ENCODE measurements around the gene LYZL1. TPM values are rescaled to one million over a fixed set of nuclear protein-coding genes. Genes with fewer than 3 reads are reported as not detected.
A peak's percentile ranks its signal among the peaks of the same experiment; 100 is the strongest.

Gene LYZL1
- total RNA-seq, 6 donors from 2014 or later = not detected

- H3K36me3 ChIP-seq = no peaks in the 10 kb centered on the region
- TF ChIP-seq POLR2AphosphoS5 (IDR thresholded peaks at IDR 0.05) = peak in 1 of 2 donors; percentile 17
- TF ChIP-seq POLR2A (IDR thresholded peaks at IDR 0.05) = no peak
- 39 to 44% methylated on average over 8 to 9 of the region's 9 CpGs for WGBS, 2 donors
- ATAC-seq (ENCODE audit: low FRiP score in 2 of 2) (no peak), DNase-seq (no peak)
- no peak overlapping the region for H3K27ac ChIP-seq
- no peaks in the 10 kb centered on the region for H3K9me3 ChIP-seq
- no peaks in the 10 kb centered on the region for H3K27me3 ChIP-seq
- no peaks in the 10 kb centered on the region for H3K4me1 ChIP-seq
- no peak overlapping the region for H3K4me3 ChIP-seq
Observed at GRCh38 chr10:29254123-29255046, 34.5 kb upstream of the LYZL1 start.

- Histone ChIP-seq H3K4me1 (no peaks in the 10 kb centered on the region), H3K9me3 (no peaks in the 10 kb centered on the region), H3K36me3 (no peaks in the 10 kb centered on the region), H3K4me3 (no peak overlapping the region), H3K27me3 (no peaks in the 10 kb centered on the region), H3K27ac (no peak overlapping the region)
- DNase-seq (no peak), ATAC-seq (ENCODE audit: low FRiP score in 2 of 2) (no peak)
- TF ChIP-seq POLR2AphosphoS5 (IDR thresholded peaks at IDR 0.05) (no peak), POLR2A (IDR thresholded peaks at IDR 0.05) (no peak), CTCF (IDR thresholded peaks at IDR 0.05) (no peak), EP300 (IDR thresholded peaks at IDR 0.05) (no peak)
- 64 to 68% methylated on average over 3 of the region's 3 CpGs for WGBS, 2 donors
Observed at GRCh38 chr10:29255104-29255503, 33.8 kb upstream of the LYZL1 start.

- Histone ChIP-seq H3K9me3 (no peaks in the 10 kb centered on the region), H3K27ac (no peak overlapping the region), H3K4me1 (no peaks in the 10 kb centered on the region), H3K4me3 (no peak overlapping the region), H3K36me3 (no peaks in the 10 kb centered on the region), H3K27me3 (no peaks in the 10 kb centered on the region)
- ATAC-seq (ENCODE audit: low FRiP score in 2 of 2) (no peak), DNase-seq (no peak)
- WGBS, 2 donors = 77 to 78% methylated on average over 7 of the region's 7 CpGs
- TF ChIP-seq POLR2A (IDR thresholded peaks at IDR 0.05) (no peak), EP300 (IDR thresholded peaks at IDR 0.05) (no peak), POLR2AphosphoS5 (IDR thresholded peaks at IDR 0.05) (no peak), CTCF (IDR thresholded peaks at IDR 0.05) (no peak)
Observed at GRCh38 chr10:29256019-29256418, 32.9 kb upstream of the LYZL1 start.

GRCh38 chr10:29256586-29256985 is 32.3 kb upstream of the LYZL1 start:
- Histone ChIP-seq H3K27ac (no peak overlapping the region), H3K4me3 (no peak overlapping the region), H3K4me1 (no peaks in the 10 kb centered on the region), H3K27me3 (no peaks in the 10 kb centered on the region), H3K9me3 (no peaks in the 10 kb centered on the region), H3K36me3 (no peaks in the 10 kb centered on the region)
- no peak for TF ChIP-seq POLR2AphosphoS5 (IDR thresholded peaks at IDR 0.05)
- TF ChIP-seq CTCF (IDR thresholded peaks at IDR 0.05) = no peak
- TF ChIP-seq POLR2A (IDR thresholded peaks at IDR 0.05) = no peak
- no peak for TF ChIP-seq EP300 (IDR thresholded peaks at IDR 0.05)
- 52 to 63% methylated on average over 1 of the region's 1 CpG for WGBS, 2 donors
- DNase-seq = no peak
- ATAC-seq (ENCODE audit: low FRiP score in 2 of 2) = no peak

- Histone ChIP-seq H3K27ac (no peak overlapping the region), H3K36me3 (no peaks in the 10 kb centered on the region), H3K4me3 (no peak overlapping the region), H3K4me1 (no peaks in the 10 kb centered on the region), H3K9me3 (no peaks in the 10 kb centered on the region), H3K27me3 (no peaks in the 10 kb centered on the region)
- ATAC-seq (ENCODE audit: low FRiP score in 2 of 2) = peak; percentile 75 to 77
- peak in 1 of 2 donors; percentile 32 for DNase-seq
- TF ChIP-seq EP300 (IDR thresholded peaks at IDR 0.05) (no peak), POLR2AphosphoS5 (IDR thresholded peaks at IDR 0.05) (peak; percentile 40 to 69), CTCF (IDR thresholded peaks at IDR 0.05) (no peak), POLR2A (IDR thresholded peaks at IDR 0.05) (no peak)
- 22 to 33% methylated on average over 11 of the region's 11 CpGs for WGBS, 2 donors
Observed at GRCh38 chr10:29257106-29257783, 31.6 kb upstream of the LYZL1 start.

Data from upper lobe of left lung (tissue), 6 donors.